Measurements from ENCODE around the gene MYH15.

DNA sequence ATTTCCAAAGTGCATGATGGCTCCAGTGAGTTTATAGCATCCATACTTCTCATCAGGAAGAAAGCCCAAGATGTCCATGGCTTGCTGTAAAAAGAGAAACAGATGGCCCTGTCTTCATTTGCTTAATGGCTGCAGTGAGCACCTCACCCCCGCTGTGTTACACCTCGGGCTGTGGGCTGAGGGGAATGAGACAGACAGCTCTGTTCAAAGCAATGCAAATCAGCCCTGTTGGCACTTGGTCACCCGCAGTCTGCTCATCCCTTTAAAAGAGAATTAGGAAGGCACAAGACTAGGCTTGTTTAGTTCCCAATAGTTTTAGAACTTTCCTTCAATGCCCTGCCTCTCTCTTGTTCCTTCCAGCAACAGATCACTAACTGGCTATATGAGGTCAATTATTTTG is 25.2 kb downstream of the MYH15 start:
- TF ChIP-seq ELF4 (IDR thresholded peaks at IDR 0.05) (no peak), TARDBP (IDR thresholded peaks at IDR 0.05) (no peak), ZNF384 (IDR thresholded peaks at IDR 0.05) (no peak), FOXM1 (IDR thresholded peaks at IDR 0.05; ENCODE audit: borderline replicate concordance) (no peak), ARNT (IDR thresholded peaks at IDR 0.05) (no peak), FOXK2 (IDR thresholded peaks at IDR 0.05) (no peak), BHLHE40 (IDR thresholded peaks at IDR 0.05; ENCODE audit: borderline replicate concordance) (no peak), HDGF (IDR thresholded peaks at IDR 0.05; ENCODE audit: borderline replicate concordance) (no peak), SP1 (IDR thresholded peaks at IDR 0.05) (no peak), SUZ12 (IDR thresholded peaks at IDR 0.05) (no peak)
- TF ChIP-seq, protein P1, sequence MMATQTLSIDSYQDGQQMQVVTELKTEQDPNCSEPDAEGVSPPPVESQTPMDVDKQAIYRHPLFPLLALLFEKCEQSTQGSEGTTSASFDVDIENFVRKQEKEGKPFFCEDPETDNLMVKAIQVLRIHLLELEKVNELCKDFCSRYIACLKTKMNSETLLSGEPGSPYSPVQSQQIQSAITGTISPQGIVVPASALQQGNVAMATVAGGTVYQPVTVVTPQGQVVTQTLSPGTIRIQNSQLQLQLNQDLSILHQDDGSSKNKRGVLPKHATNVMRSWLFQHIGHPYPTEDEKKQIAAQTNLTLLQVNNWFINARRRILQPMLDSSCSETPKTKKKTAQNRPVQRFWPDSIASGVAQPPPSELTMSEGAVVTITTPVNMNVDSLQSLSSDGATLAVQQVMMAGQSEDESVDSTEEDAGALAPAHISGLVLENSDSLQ (IDR thresholded peaks at IDR 0.05) = no peak
